SK-N-SH treated with all-trans-retinoic acid at 6 μM for 48 hours (cell line): ENCODE data around the gene SLC10A3.

Source experiments
- ATAC-seq: fragments of 200-7000 bp; cut with Tn5 transposase; 3 replicates; pipeline ENCODE4 v1.9.1; 2020; ENCODE audit warnings: mild to moderate bottlenecking, moderate library complexity
- ARNTL ChIP-seq: fragments of 450-650 bp; formaldehyde crosslinking; IDR thresholded peaks from 2 replicates; pipeline ENCODE4 v1.5.0; 2020; ENCODE audit warnings: low read depth, mild to moderate bottlenecking, moderate library complexity, borderline replicate concordance
- BACH2 ChIP-seq: fragments of 250-450 bp; sonication (Bioruptor Pico); IDR thresholded peaks from 2 replicates; pipeline ENCODE4 v1.9.0; 2021; ENCODE audit warnings: mild to moderate bottlenecking, borderline replicate concordance
- CSDC2 ChIP-seq: fragments of 250-450 bp; sonication (Bioruptor Pico); IDR thresholded peaks from 2 replicates; pipeline ENCODE4 v1.5.0; 2020; ENCODE audit warnings: mild to moderate bottlenecking, moderate library complexity
- ESRRG ChIP-seq: fragments of 250-450 bp; sonication (Bioruptor Pico); IDR thresholded peaks from 2 replicates; pipeline ENCODE4 v1.6.1; 2021; ENCODE audit warnings: mild to moderate bottlenecking
- GLIS3 ChIP-seq: fragments of 250-450 bp; sonication (Bioruptor Pico); IDR thresholded peaks from 2 replicates; pipeline ENCODE4 v1.5.0; 2020; ENCODE audit warnings: mild to moderate bottlenecking, moderate library complexity
- ISL1 ChIP-seq: fragments of 250-450 bp; sonication (Bioruptor Pico); IDR thresholded peaks from 2 replicates; pipeline ENCODE4 v2.1.2; 2022; ENCODE audit warnings: mild to moderate bottlenecking, moderate library complexity
- OSR1 ChIP-seq: fragments of 250-450 bp; sonication (Bioruptor Pico); IDR thresholded peaks from 2 replicates; pipeline ENCODE4 v1.8.0; 2022; ENCODE audit warnings: moderate library complexity, mild to moderate bottlenecking, inconsistent platforms
- PATZ1 ChIP-seq: fragments of 250-450 bp; sonication (Bioruptor Pico); IDR thresholded peaks from 2 replicates; pipeline ENCODE4 v1.8.0; 2020; ENCODE audit warnings: mild to moderate bottlenecking, moderate library complexity, borderline replicate concordance
- POU6F1 ChIP-seq: fragments of 250-450 bp; sonication (Bioruptor Pico); IDR thresholded peaks from 2 replicates; pipeline ENCODE4 v1.8.0; 2021; ENCODE audit warnings: low read depth, mild to moderate bottlenecking, moderate library complexity, borderline replicate concordance
- PPARA ChIP-seq: fragments of 250-450 bp; sonication (Bioruptor Pico); IDR thresholded peaks from 2 replicates; pipeline ENCODE4 v1.5.0; 2020; ENCODE audit warnings: mild to moderate bottlenecking, borderline replicate concordance
- RARB ChIP-seq: fragments of 250-450 bp; sonication (Bioruptor Pico); IDR thresholded peaks from 2 replicates; pipeline ENCODE4 v1.8.0; 2021; ENCODE audit warnings: mild to moderate bottlenecking, moderate library complexity
- SNAI2 ChIP-seq: fragments of 250-450 bp; sonication (Bioruptor Pico); IDR thresholded peaks from 2 replicates; pipeline ENCODE4 v1.5.0; 2020; ENCODE audit warnings: mild to moderate bottlenecking, moderate library complexity
- TCF4 ChIP-seq: fragments of 250-450 bp; sonication (Bioruptor Pico); IDR thresholded peaks from 2 replicates; pipeline ENCODE4 v1.8.0; 2021; ENCODE audit warnings: mild to moderate bottlenecking, moderate library complexity, borderline replicate concordance
- TOX ChIP-seq: fragments of 250-450 bp; sonication (Bioruptor Pico); IDR thresholded peaks from 2 replicates; pipeline ENCODE4 v1.8.0; 2021; ENCODE audit warnings: mild to moderate bottlenecking, moderate library complexity, borderline replicate concordance
- ZC3H10 ChIP-seq: fragments of 250-450 bp; sonication (Bioruptor Pico); IDR thresholded peaks from 2 replicates; pipeline ENCODE4 v1.5.1; 2021; ENCODE audit warnings: mild to moderate bottlenecking, moderate library complexity
- ZFP3 ChIP-seq: fragments of 250-450 bp; sonication (Bioruptor Pico); IDR thresholded peaks from 2 replicates; pipeline ENCODE4 v1.5.0; 2020; ENCODE audit warnings: mild to moderate bottlenecking, moderate library complexity
- ZFP30 ChIP-seq: fragments of 450-650 bp; formaldehyde crosslinking; IDR thresholded peaks from 2 replicates; pipeline ENCODE4 v1.5.0; 2022; ENCODE audit warnings: mild to moderate bottlenecking, moderate library complexity
- ZNF565 ChIP-seq: fragments of 450-650 bp; formaldehyde crosslinking; conservative IDR thresholded peaks from 2 replicates; pipeline ENCODE4 v1.5.0; 2020; ENCODE audit warnings: low read depth, mild to moderate bottlenecking, moderate library complexity
- ZNF70 ChIP-seq: fragments of 450-650 bp; formaldehyde crosslinking; IDR thresholded peaks from 2 replicates; pipeline ENCODE4 v1.5.0; 2020; ENCODE audit warnings: mild to moderate bottlenecking, moderate library complexity
- ZNF8 ChIP-seq: fragments of 450-650 bp; formaldehyde crosslinking; IDR thresholded peaks from 2 replicates; pipeline ENCODE4 v1.5.0; 2020; ENCODE audit warnings: mild to moderate bottlenecking, moderate library complexity
- TF ChIP-seq, protein P1 (sequence below): fragments of 250-450 bp; sonication (Bioruptor Pico); IDR thresholded peaks from 2 replicates; pipeline ENCODE4 v1.5.1; 2021; ENCODE audit warnings: mild to moderate bottlenecking, moderate library complexity
- TF ChIP-seq, protein P2 (sequence below): fragments of 250-450 bp; sonication (Bioruptor Pico); IDR thresholded peaks from 2 replicates; pipeline ENCODE4 v1.5.0; 2020; ENCODE audit warnings: mild to moderate bottlenecking, moderate library complexity
- TF ChIP-seq, protein P3 (sequence below): fragments of 250-450 bp; sonication (Bioruptor Pico); IDR thresholded peaks from 2 replicates; pipeline ENCODE4 v1.5.1; 2020; ENCODE audit warnings: low read depth, mild to moderate bottlenecking, moderate library complexity

SLC10A3 gene

DNA sequence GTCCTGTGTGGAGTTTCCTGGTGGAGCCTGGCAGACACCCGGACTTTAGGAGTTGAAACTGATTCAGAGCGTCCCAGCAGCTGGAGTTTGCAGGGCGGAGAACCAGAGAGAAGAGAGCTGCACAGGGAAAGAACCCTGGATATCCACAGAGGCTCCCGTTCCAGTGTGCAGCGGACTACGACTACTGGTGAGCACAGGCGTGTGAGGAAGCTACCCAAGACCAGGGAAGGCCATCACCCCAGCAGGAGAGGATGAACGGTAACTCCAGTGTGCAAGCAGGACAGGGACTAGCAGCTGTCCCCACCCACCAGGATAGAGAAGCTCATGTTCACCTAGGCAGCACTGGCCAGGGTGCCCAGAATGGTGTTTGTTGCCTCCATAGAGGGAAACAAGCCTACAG lies 13.6 kb downstream of the SLC10A3 start (continued):
- TF ChIP-seq, protein P1, sequence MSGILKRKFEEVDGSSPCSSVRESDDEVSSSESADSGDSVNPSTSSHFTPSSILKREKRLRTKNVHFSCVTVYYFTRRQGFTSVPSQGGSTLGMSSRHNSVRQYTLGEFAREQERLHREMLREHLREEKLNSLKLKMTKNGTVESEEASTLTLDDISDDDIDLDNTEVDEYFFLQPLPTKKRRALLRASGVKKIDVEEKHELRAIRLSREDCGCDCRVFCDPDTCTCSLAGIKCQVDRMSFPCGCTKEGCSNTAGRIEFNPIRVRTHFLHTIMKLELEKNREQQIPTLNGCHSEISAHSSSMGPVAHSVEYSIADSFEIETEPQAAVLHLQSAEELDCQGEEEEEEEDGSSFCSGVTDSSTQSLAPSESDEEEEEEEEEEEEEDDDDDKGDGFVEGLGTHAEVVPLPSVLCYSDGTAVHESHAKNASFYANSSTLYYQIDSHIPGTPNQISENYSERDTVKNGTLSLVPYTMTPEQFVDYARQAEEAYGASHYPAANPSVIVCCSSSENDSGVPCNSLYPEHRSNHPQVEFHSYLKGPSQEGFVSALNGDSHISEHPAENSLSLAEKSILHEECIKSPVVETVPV (CRISPR knock-in tag) = no peak
- TF ChIP-seq ZFP3 (no peak), ZNF70 (no peak)
- TF ChIP-seq, all 23 proteins: peak for 0

- no peak for ATAC-seq
- no peak for TF ChIP-seq TCF4 (CRISPR knock-in tag)
- no peak for TF ChIP-seq OSR1 (CRISPR knock-in tag)
- no peak for TF ChIP-seq ZC3H10
These were observed 16.7 kb downstream of the SLC10A3 start for GRCh38 chrX:154473683-154474082.

DNA sequence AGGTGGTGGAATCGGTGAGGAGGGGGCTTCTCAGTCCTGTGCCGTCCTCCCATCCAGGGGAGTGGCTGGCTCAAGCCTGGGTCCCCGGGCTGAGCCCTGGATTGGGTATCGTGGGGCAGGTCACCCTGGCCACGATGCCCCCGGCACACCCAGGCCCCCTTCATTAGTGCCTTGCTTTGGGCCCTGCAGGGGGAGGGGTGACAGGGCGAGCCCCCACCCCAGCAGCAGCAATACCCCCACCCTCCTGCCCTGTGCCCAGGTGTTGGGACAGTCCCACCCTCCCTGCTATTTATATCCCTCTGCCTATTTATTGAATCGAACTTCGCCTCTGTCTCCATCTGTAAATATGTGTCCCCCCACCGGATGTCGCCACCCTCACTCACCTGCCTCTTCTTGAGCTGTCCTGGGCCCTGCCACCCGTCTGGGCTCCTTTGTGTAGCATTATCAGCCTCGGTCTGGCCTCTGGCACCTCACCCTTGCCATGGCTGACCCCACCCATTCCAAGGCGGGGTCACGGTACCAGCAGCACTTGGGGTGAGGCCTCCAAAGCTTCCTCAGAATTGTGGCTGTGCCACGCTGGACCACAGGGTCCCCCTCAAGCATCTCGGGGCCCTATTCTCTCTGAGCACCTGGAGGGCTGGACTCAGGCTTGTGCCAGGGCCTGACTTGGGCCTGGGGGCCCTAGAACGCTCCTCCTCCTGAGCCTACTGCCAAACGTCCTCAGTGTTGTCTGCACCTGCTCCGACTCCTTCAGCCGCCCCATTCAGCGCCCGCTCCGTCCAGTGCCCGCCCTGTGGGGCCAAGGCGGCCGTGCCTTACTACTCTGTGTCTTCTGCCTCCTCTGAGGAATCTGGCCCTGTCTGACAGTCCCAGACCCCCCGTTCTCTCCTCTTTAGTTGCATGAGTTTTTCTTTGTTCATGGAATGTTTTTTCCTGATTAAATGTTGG lies 17.5 kb downstream of the SLC10A3 start:
- no peak for TF ChIP-seq ZFP30
- no peak for TF ChIP-seq TCF4 (CRISPR knock-in tag)
- no peak for TF ChIP-seq ZNF8 (CRISPR knock-in tag)
- TF ChIP-seq ISL1 (CRISPR knock-in tag) = no peak
- TF ChIP-seq, protein P1 (CRISPR knock-in tag) = no peak
- no peak for TF ChIP-seq ZNF565 (CRISPR knock-in tag)
- TF ChIP-seq ARNTL (CRISPR knock-in tag) = no peak
- no peak for TF ChIP-seq GLIS3 (CRISPR knock-in tag)
- no peak for TF ChIP-seq SNAI2 (CRISPR knock-in tag)
- TF ChIP-seq ZFP3 = no peak
- TF ChIP-seq, protein P2, sequence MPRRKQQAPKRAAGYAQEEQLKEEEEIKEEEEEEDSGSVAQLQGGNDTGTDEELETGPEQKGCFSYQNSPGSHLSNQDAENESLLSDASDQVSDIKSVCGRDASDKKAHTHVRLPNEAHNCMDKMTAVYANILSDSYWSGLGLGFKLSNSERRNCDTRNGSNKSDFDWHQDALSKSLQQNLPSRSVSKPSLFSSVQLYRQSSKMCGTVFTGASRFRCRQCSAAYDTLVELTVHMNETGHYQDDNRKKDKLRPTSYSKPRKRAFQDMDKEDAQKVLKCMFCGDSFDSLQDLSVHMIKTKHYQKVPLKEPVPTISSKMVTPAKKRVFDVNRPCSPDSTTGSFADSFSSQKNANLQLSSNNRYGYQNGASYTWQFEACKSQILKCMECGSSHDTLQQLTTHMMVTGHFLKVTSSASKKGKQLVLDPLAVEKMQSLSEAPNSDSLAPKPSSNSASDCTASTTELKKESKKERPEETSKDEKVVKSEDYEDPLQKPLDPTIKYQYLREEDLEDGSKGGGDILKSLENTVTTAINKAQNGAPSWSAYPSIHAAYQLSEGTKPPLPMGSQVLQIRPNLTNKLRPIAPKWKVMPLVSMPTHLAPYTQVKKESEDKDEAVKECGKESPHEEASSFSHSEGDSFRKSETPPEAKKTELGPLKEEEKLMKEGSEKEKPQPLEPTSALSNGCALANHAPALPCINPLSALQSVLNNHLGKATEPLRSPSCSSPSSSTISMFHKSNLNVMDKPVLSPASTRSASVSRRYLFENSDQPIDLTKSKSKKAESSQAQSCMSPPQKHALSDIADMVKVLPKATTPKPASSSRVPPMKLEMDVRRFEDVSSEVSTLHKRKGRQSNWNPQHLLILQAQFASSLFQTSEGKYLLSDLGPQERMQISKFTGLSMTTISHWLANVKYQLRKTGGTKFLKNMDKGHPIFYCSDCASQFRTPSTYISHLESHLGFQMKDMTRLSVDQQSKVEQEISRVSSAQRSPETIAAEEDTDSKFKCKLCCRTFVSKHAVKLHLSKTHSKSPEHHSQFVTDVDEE (CRISPR knock-in tag) = no peak
- no peak for TF ChIP-seq ZNF70
- no peak for ATAC-seq

DNA sequence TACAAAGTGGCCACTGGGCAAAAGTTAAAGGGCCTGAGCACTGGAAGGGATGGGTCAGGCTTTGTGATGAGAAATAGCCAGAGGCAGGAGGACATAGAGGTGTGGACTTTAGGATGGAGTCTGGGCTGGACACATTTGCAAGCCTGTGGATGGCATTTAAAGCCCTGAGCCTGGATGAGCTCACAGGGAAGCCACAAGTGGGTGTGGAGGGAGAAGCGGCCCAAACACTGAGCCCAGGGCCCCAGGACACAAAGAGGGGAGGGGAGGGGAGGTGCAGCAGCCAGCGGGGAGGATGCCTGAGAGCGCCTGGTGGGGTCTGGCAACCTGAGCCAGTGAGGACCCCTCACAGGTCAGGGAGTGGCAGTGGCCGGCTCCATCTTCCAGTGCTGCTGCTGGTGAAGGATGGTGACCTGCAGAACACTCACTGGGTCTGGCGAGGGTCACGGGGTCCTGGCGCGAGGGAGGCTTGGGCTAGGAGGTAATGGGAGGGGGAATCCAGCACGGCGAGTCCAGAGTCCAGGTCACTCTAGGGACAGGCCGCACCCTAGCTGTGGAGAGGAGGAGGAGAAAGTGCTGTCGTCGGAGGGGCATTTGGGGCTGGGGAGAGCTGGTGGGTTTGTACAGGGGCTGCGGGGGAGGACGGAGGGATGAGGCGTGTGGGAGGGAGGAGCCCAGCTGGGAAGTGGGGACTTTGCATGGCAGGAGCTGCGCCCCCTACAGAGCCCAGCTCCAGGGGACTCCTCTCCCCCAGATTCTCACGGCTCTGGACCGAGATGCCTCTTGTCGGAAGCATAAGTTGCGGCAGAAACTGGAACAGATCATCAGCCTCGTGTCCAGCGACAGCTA lies 18.4 kb downstream of the SLC10A3 start:
- no peak for ATAC-seq
- TF ChIP-seq SNAI2 (CRISPR knock-in tag) = no peak
- TF ChIP-seq ZC3H10 = no peak
- TF ChIP-seq PPARA (CRISPR knock-in tag) = no peak
- TF ChIP-seq, protein P3, sequence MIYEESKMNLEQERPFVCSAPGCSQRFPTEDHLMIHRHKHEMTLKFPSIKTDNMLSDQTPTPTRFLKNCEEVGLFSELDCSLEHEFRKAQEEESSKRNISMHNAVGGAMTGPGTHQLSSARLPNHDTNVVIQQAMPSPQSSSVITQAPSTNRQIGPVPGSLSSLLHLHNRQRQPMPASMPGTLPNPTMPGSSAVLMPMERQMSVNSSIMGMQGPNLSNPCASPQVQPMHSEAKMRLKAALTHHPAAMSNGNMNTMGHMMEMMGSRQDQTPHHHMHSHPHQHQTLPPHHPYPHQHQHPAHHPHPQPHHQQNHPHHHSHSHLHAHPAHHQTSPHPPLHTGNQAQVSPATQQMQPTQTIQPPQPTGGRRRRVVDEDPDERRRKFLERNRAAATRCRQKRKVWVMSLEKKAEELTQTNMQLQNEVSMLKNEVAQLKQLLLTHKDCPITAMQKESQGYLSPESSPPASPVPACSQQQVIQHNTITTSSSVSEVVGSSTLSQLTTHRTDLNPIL = no peak
- TF ChIP-seq TCF4 (CRISPR knock-in tag) = no peak
- TF ChIP-seq CSDC2 = no peak
- no peak for TF ChIP-seq ZNF70
- no peak for TF ChIP-seq RARB (CRISPR knock-in tag)
- no peak for TF ChIP-seq POU6F1 (CRISPR knock-in tag)
- no peak for TF ChIP-seq BACH2 (CRISPR knock-in tag)
- no peak for TF ChIP-seq PATZ1 (CRISPR knock-in tag)
- TF ChIP-seq GLIS3 (CRISPR knock-in tag) = no peak
- TF ChIP-seq ESRRG = no peak
- TF ChIP-seq TOX = no peak
- TF ChIP-seq ZNF8 (CRISPR knock-in tag) = no peak
